Activated T-cell treated with anti-CD3 and anti-CD28 coated beads, Interleukin-2, amount 50 U/mL, for 24 hours (primary cell): ENCODE data around the gene DUSP1.
"Not testable (repeated sequence)": the region's sequence is repeated elsewhere in the genome, so short reads cannot be mapped to it uniquely, and the experiment has no call there.

Experiments used
- DNase-seq: peaks from one replicate; pipeline ENCODE4 v3.0.0-alpha.2; 2020
- H3K27ac Mint-ChIP-seq: 2 replicates; pipeline ENCODE4 v1.8.0; 2020; ENCODE audit warnings: mild to moderate bottlenecking, mixed read lengths
- H3K27me3 Mint-ChIP-seq: 2 replicates; pipeline ENCODE4 v1.8.0; 2020; ENCODE audit warnings: mixed read lengths
- H3K36me3 Mint-ChIP-seq: 2 replicates; pipeline ENCODE4 v1.8.0; 2020; ENCODE audit warnings: low read depth, mixed read lengths
- H3K4me1 Mint-ChIP-seq: 2 replicates; pipeline ENCODE4 v1.8.0; 2020; ENCODE audit warnings: low read depth, mixed read lengths
- H3K4me3 Mint-ChIP-seq: 2 replicates; pipeline ENCODE4 v1.8.0; 2020; ENCODE audit warnings: mild to moderate bottlenecking, moderate library complexity, mixed read lengths
- H3K9me3 Mint-ChIP-seq: 2 replicates; pipeline ENCODE4 v1.8.0; 2020; ENCODE audit warnings: mixed read lengths

DUSP1 gene

GRCh38 chr5:172790496-172790889 lies 19.5 kb upstream of the DUSP1 start:
- no peaks in the 10 kb centered on the region for H3K36me3 Mint-ChIP-seq
- DNase-seq: no peak

DNA sequence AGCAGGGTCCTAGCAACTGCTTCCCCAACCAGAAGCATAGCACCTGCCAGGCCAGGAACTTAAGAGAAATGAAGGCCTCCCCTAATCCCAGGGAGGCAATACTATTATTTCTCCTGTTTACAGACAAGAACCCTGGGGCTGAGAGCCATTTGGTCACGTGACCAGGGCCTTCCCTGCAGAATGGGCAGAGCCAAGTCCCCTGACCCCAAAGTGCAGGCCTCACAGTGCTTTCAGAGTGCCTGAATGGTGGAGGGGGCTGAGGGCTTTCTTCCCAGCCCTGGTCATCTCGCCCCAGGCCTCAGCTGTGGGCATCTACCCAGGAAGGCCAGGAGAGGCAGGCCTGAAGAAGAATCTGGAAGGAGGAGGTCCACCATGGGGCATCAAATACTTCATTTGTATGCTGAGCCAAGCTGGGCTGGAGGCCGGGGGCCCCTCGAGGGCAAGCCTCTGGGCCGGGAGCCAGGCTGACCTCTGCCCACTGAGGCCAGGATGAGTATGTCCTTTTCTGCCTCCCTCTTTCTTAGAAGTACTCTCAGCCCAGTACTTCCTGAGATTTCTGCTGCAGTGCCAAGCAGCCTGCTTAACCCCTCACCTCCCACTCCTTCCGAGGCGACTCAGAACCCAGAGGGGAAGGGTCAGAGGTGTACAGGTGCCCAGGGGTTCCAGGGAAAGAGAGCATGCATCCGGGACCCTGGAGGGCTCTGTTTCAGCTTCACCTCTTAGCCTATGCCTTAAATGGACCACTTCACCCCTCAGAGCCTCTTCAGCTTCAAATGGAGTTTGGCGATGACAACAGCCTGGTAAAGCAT lies 18.9 kb upstream of the DUSP1 start:
- Mint-ChIP-seq H3K4me3 (no peak overlapping the region), H3K27ac (no peak overlapping the region), H3K4me1 (no peaks in the 10 kb centered on the region), H3K27me3 (no peaks in the 10 kb centered on the region), H3K36me3 (no peaks in the 10 kb centered on the region), H3K9me3 (no peaks in the 10 kb centered on the region)
- no peak for DNase-seq

More at GRCh38 chr5:172790496-172790889, 19.5 kb upstream of the DUSP1 start:
- Mint-ChIP-seq H3K4me1 (no peaks in the 10 kb centered on the region), H3K9me3 (no peaks in the 10 kb centered on the region), H3K27me3 (no peaks in the 10 kb centered on the region), H3K4me3 (no peak overlapping the region), H3K27ac (no peak overlapping the region)

GRCh38 chr5:172788771-172789686 lies 18.0 kb upstream of the DUSP1 start:
- Mint-ChIP-seq H3K27me3 (no peaks in the 10 kb centered on the region), H3K4me1 (no peaks in the 10 kb centered on the region), H3K9me3 (no peaks in the 10 kb centered on the region), H3K4me3 (no peak overlapping the region), H3K27ac (no peak overlapping the region), H3K36me3 (no peaks in the 10 kb centered on the region)
- DNase-seq: no peak

DNA sequence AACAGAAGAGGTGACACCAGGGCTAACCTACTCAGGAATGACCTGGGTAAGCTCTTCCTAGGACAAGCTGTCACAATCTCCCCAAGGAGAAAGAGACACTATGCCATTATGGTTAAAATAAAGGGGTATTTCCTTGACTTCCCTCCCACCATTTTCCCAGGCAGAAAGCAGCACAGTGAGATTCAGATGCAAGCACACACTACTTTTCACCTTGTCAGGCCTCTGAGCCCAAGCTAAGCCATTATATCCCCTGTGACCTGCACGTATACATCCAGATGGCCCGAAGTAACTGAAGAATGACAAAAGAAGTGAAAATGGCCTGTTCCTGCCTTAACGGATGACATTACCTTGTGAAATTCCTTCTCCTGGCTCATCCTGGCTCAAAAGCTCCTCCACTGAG lies 16.5 kb upstream of the DUSP1 start:
- not testable (repeated sequence) for H3K36me3 Mint-ChIP-seq, H3K27me3 Mint-ChIP-seq, H3K4me1 Mint-ChIP-seq, H3K4me3 Mint-ChIP-seq, DNase-seq, H3K27ac Mint-ChIP-seq, H3K9me3 Mint-ChIP-seq

- peaks cover 10% of the 10 kb centered on the region for H3K4me1 Mint-ChIP-seq
Observed at GRCh38 chr5:172786736-172787462, 15.9 kb upstream of the DUSP1 start.

DNA sequence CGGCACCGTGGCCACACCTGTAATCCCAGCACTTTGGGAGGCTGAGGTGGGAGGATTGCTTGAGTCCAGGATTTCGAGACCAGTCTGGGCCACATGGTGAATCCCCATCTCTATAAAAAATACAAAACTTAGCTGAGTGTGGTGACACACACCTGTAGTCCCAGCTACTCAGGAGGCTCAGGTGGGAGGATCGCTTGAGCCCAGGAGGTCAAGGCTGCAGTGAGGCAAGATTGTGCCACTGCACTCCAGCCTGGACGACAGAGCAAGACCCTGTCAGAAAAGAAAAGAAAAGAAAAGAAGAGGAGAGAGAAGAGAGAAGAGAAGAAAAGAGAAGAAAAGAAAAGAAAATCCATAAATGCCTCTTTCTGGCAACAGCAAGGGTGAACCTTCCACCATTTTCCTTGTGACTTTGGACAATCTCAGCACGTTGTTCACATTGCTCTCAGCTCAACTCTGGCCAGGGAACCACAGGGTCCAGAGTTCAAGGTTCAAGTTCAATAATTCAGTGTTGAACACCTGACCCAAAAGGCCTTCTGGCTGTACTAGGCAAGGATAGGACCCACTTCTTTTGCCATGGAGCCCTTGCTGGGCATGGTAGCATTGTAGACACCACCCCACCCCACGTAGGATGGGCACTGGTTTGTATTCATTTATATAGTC lies 14.6 kb upstream of the DUSP1 start:
- Mint-ChIP-seq H3K4me1 (peaks cover 14% of the 10 kb centered on the region), H3K9me3 (no peaks in the 10 kb centered on the region), H3K27ac (no peak overlapping the region), H3K4me3 (no peak overlapping the region), H3K36me3 (no peaks in the 10 kb centered on the region), H3K27me3 (no peaks in the 10 kb centered on the region)
- DNase-seq: no peak

More at GRCh38 chr5:172786736-172787462, 15.9 kb upstream of the DUSP1 start:
- no peaks in the 10 kb centered on the region for H3K36me3 Mint-ChIP-seq
- no peak overlapping the region for H3K4me3 Mint-ChIP-seq
- no peak for DNase-seq
- H3K9me3 Mint-ChIP-seq: no peaks in the 10 kb centered on the region
- no peaks in the 10 kb centered on the region for H3K27me3 Mint-ChIP-seq
- H3K27ac Mint-ChIP-seq: no peak overlapping the region

- not testable (repeated sequence) for H3K27me3 Mint-ChIP-seq
Observed at GRCh38 chr5:172784162-172784561, 13.2 kb upstream of the DUSP1 start.

GRCh38 chr5:172783319-172783718 lies 12.3 kb upstream of the DUSP1 start:
- H3K36me3 Mint-ChIP-seq, H3K27ac Mint-ChIP-seq, H3K9me3 Mint-ChIP-seq, H3K27me3 Mint-ChIP-seq, H3K4me3 Mint-ChIP-seq, DNase-seq: not testable (repeated sequence)
- peaks cover 19% of the 10 kb centered on the region for H3K4me1 Mint-ChIP-seq

More at GRCh38 chr5:172784162-172784561, 13.2 kb upstream of the DUSP1 start:
- H3K27ac Mint-ChIP-seq, H3K9me3 Mint-ChIP-seq, DNase-seq, H3K4me3 Mint-ChIP-seq, H3K36me3 Mint-ChIP-seq: not testable (repeated sequence)
- peaks cover 14% of the 10 kb centered on the region for H3K4me1 Mint-ChIP-seq

DNA sequence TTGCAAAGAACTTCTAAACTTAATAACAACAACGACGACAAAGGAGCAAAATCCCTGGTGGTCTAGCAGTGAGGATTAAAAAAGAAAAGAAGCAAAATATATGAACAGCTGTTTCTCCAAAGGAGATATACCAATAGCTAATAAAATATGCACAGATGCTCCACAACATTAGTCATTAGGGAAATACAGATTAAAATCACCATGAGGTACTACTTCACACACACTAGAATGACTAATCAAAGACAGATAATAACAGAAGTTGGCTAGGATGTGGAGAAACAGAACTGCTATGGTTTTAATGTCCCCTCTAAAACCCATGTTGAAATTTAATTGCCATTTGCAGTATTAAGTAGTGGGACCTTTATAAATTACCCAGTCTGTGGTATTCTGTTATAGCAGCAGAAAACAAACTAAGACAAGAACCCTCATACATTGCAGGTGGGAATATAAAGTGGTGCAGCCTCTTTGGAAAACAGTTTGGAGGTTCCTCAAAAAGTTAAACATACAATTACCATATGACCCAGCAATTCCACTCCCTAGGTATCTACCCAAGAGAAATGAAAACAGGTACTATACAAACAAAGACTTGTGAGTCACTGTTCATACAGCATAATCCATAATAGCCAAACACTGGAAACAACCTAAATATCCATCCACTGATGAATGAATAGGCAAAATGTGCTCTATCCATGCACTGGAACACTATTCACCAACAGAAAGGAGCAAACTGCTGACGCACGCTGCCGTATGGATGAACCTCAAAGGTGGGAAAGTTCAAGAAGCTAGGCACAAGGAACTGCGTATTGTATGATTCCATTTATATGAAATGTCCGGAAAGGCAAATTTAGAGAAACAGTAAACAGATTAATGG lies 11.4 kb upstream of the DUSP1 start:
- Mint-ChIP-seq H3K9me3 (no peaks in the 10 kb centered on the region), H3K27me3 (no peaks in the 10 kb centered on the region), H3K4me1 (peaks cover 29% of the 10 kb centered on the region), H3K36me3 (no peaks in the 10 kb centered on the region), H3K27ac (peak overlapping the region; percentile 48), H3K4me3 (no peak overlapping the region)
- no peak for DNase-seq

- H3K27ac Mint-ChIP-seq: no peak overlapping the region
- H3K9me3 Mint-ChIP-seq: no peaks in the 10 kb centered on the region
- no peak overlapping the region for H3K4me3 Mint-ChIP-seq
- H3K36me3 Mint-ChIP-seq: no peaks in the 10 kb centered on the region
- H3K27me3 Mint-ChIP-seq: no peaks in the 10 kb centered on the region
- H3K4me1 Mint-ChIP-seq: peaks cover 45% of the 10 kb centered on the region
- DNase-seq: no peak
Observed at GRCh38 chr5:172779691-172780341, 8.8 kb upstream of the DUSP1 start.

GRCh38 chr5:172777881-172778814 lies 7.2 kb upstream of the DUSP1 start:
- Mint-ChIP-seq H3K27me3 (no peaks in the 10 kb centered on the region), H3K9me3 (no peaks in the 10 kb centered on the region), H3K36me3 (no peaks in the 10 kb centered on the region), H3K27ac (peak overlapping the region; percentile 88), H3K4me1 (peaks cover 62% of the 10 kb centered on the region), H3K4me3 (peak overlapping the region; percentile 58)
- no peak for DNase-seq

DNA sequence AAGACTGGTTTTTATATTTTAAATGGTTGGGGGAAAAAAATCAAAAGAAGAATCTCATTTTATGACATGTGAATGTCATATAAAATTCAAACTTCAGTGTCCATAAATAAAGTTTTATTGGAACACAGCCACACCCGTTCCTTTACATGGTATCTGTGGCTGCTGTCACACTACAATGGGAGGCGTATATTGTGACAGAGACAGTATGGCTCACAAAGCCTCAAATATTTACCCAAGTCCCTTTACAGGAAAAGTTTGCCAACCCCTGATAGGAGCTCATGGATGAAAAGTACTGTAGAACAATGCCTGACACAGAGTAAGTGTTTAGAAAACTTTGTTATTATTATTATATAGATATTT lies 5.2 kb upstream of the DUSP1 start:
- H3K4me3 Mint-ChIP-seq: no peak overlapping the region
- H3K27me3 Mint-ChIP-seq: no peaks in the 10 kb centered on the region
- H3K4me1 Mint-ChIP-seq: peaks cover 64% of the 10 kb centered on the region
- H3K27ac Mint-ChIP-seq: no peak overlapping the region
- H3K9me3 Mint-ChIP-seq: no peaks in the 10 kb centered on the region
- no peaks in the 10 kb centered on the region for H3K36me3 Mint-ChIP-seq
- DNase-seq: no peak
